Hindlimb muscle (tissue), 1 donor: ENCODE data around the gene TFR2. TPM values are rescaled to one million over a fixed set of nuclear protein-coding genes. Genes with fewer than 3 reads are reported as not detected.

Experiments
- DNase-seq: peaks from one replicate; pipeline ENCODE4 v3.0.0-alpha.2; 2013
- polyA plus RNA-seq: library from polyadenylated mRNA; unstranded; fragments of 120-200 nt; gene quantifications from one replicate; pipeline ENCODE4 v1.2.1, GENCODE V29; 2013; ENCODE audit not compliant: insufficient read length

The TFR2 gene
- polyA plus RNA-seq, 1 donor = 1.3 TPM

DNA sequence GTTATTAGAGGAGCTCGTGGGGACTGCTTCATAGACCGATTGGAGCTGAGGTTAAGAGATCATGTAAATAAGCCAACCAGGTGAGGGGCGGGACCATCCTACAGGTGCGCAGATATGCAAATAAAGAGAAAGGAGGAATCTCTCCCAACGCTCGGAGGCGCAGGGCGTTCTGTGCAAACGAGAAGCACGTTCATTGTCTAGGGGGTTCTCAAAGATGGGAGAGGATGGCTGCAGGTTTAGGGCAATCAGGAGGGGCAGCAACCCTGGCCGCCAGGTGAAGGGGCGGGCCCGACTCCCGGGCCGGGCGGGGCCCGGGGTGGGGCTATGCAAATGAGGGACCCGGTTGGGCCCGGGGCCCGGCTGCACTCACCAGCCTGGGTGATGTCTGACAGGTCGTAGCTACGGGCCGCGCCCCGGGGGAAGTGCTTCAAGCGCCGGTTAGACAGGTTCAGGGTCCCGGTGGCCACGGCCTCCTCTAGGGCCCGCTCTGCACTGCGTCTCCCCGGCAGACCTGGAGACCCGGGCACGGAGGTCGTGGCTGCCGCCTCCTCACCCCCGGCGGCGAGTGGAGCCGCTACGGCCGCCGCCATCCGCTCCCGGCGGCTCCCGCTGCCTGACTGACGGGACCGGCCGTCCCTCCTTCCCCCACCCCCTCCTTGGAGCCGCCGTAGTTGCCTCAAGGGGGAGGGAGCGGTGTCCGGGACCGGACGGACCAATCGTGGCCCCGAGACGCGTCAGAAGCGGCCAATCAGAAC, 55.7 kb downstream of the TFR2 start, which contains the start of gene LRCH4:
Gene LRCH4 (minus strand): TSS at position 619 of the 755 bp plus-strand sequence. CDS start 29 bp downstream, at position 590.
- no peak for DNase-seq

GRCh38 chr7:100584683-100585510, 56.5 kb downstream of the TFR2 start:
- no peak for DNase-seq

DNA sequence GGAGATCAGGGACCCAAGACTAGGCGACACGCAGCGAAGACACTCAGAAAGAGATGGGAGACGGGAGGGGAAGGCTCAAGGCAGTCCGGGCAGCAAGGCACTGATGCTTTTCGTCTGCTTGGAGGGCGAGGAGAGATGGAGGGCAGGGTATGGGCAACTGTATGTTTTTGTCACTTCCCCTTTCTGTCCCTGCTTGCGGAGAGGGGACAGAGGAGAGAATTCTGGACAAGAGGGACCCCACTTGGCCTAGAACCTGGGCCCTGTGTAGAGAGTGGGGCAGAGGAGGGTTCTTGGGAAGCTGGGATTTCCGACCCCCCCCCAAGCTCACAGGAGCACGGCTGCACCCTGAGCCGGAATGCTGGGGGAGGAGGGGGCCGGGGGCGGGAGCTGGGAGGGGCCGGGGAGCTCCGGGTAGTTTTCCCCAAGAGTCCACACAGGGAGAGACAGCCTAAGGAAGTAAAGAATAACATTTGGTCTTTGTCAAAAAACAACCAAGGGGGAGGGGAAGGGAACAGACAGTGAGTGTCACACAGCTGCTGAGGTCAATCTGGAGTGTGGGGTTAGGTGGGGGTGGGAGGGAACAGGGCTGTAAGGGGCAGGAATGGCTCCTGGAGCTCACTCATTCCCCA, 57.2 kb downstream of the TFR2 start:
- DNase-seq = no peak

- no peak for DNase-seq
Observed at GRCh38 chr7:100583132-100584053, 58.0 kb downstream of the TFR2 start.

GRCh38 chr7:100582650-100583049, 58.7 kb downstream of the TFR2 start:
- no peak for DNase-seq

- DNase-seq = no peak
Observed at GRCh38 chr7:100582041-100582579, 59.2 kb downstream of the TFR2 start.

DNA sequence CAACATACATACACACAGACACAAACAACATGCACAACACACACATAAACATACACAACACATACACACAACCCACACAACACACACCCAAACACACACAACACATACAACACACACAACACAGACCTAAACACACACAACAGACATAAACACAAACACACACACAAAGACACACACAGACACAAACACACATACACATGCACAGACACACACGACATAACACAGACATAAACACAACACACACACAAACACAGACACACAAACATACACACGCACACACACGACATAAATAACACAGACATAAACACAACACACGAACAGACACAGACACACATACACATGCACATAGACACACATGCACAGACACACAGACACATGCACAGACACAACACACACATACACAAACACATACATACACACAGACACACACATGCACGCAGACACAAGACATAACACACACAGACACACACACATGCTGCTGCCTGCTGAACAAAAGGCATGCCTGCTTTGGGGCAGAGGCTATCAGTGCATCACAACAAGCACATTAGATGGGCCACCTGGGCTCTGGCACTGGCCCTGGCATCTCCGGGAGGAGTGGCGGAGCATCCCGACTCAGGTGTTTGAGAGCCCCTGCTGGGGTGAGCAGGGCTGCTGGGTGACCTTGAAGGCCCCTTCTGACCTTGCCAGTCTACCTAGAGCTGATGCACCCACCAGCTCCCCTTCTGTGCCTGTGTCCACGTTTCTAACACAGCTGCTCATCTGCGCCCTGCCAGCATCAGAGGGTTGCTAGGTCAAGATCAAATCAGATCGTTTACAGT, 60.7 kb downstream of the TFR2 start:
- DNase-seq = no peak

DNA sequence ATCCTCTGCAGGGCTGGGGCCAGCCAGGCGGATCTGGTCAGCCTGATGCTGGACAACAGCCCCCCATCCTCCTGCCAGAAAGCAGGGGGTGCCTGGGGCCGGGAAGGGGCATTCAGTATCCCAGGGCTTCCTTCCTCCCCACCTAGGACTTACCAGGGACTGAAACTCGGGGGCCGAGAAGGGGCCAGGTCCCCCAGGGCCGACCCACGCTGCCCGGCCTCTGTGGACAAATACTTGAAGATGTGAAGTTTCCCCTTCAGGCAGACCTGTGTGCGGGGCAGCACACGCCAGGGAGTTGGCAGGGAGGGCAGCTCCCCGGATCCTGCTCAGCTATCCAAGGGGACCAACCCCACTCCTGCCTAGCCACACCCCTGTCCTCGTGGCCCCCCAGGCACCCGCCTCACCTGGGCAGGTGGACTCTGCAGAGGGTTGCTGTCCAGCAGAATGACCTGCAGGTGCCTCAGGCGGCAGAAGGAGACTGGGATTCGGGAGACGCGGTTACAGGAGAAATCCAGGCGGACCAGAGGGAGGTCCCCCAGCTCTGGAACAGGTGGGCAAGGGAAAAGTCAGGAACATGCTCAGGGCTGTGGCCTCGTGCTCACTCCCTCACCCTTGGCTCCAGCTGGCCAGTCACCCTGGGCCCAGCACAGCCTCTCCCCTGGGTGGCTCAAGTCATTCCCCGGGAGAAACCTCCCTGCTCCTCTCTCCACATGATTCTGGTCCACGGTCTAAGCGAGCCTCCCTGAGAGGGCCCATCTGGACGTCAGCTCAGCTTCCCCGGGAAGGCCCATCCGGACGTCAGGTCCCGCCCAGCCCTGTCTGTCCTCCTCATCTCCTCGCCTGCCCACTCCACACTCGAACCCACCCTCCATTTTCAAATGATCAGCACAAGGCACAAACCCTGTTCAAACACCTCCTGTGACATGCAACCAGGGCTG, 62.8 kb downstream of the TFR2 start:
- DNase-seq = no peak

- DNase-seq = no peak
Observed at GRCh38 chr7:100577507-100577906, 63.8 kb downstream of the TFR2 start.

- no peak for DNase-seq
Observed at GRCh38 chr7:100577103-100577502, 64.2 kb downstream of the TFR2 start.

- DNase-seq = no peak
Observed at GRCh38 chr7:100576384-100576993, 64.9 kb downstream of the TFR2 start.

DNA sequence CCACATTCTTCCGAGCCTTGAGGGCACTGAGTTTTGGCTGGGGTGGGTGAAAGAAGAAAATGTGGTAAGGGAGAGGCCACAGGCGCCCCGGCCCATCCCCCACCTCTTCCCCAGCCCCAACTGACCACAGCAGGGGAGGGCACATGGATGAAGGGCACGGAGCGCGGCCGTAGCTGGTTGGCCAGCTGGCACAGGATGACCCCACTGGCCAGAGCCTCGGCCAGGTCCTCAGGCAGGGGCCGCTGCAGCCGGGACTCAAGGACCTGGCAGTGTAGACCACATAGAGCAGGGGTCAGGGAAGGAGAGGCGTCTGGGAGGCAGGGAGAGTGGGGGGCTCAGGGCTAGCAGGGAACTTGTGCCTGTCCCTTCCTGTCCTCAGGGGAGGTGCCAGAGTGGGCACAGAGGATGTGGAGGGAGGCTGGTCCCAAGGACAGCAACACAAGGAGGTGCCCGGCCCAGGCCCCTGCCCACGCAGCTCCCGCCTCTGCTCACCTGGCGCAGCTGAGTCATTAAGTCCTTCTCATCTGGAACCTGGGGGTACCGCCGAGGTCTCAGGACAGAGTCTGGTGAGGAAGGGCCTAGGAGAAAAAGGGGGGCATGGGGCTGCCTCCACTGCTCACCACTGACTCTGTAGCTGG, 65.5 kb downstream of the TFR2 start:
- no peak for DNase-seq

DNA sequence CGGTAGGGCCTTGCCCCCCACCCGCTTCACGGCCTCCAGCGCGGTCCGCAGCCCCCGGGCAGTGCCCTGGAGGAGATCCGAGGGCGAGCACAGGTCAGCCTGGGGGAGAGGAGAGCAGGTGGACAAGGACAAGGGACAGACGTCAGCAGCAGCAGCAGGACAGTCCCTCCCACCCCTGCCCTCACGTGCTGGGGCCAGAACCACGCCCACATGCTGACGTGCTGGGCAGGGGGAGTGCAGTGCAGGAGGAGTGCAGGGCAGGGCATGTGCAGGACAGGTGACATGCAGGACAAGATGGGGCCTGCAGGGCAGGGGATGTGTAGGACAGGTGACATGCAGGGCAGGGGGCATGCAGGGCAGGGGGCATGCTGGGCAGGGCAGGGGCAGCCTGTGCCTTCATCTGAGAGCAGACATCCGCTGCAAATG, 66.1 kb downstream of the TFR2 start:
- DNase-seq = no peak

DNA sequence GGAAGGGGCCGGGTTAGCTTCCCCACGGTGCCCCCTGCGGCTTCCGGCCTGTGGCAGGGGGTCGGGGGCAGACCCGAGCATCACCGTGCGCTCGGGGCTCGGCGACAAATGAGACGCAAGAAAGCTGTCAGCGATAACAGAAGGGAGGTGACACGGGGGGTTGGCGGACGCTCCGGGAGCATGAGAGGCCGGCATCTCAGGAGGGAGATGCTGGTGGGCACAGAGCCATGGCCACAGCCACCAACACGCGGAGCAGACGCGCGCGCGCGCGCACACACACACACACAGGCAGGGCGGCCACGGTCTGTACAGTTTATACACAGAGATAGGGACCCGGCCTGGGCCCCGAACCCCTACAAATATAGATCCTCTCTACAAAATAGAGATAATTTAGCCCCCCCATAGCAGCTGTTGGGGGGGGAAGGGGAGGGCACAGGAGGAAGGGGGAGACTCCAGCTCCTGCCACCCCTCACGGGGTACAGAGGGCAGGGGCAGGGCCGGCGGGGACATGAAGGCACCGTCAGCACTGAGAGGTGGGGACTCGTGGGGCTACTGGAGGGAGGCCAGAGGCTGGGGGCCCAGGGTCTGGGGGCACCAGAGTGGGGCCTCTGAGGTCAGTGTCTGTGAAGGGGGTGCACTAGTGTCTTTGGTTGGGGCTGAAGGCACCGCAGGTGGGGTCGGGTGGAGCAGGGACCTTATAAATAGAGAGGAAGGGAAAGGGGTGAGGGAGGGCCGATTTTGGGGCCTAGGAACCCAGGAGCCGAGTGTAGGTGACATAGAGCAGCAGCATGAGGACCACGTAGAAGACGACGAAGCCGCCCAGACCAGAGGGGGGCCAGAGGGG, 66.8 kb downstream of the TFR2 start:
- no peak for DNase-seq

- DNase-seq = no peak
Observed at GRCh38 chr7:100573691-100574361, 67.5 kb downstream of the TFR2 start, which contains the start of gene SAP25. SAP25 (minus strand) TSS chr7:100573900; CDS start chr7:100573742, 158 bp downstream.

GRCh38 chr7:100572949-100573675, 68.2 kb downstream of the TFR2 start:
- DNase-seq = no peak
